Ectodermal cell (in vitro differentiated cells): ENCODE measurements around the gene SLCO3A1.

Experiments used
- H3K27ac ChIP-seq: 2 replicates; pipeline ENCODE4 v1.7.0; 2013; ENCODE audit warnings: mild to moderate bottlenecking, low read depth, low read length; ENCODE audit not compliant: insufficient read depth, poor library complexity, severe bottlenecking
- H3K27me3 ChIP-seq: 2 replicates; pipeline ENCODE4 v1.7.0; 2013; ENCODE audit warnings: mild to moderate bottlenecking, low read length; ENCODE audit not compliant: insufficient read depth, control insufficient read depth, poor library complexity, severe bottlenecking
- H3K36me3 ChIP-seq: one replicate; pipeline ENCODE4 v1.7.0; 2013; ENCODE audit warnings: low read length; ENCODE audit not compliant: control insufficient read depth, insufficient read depth
- H3K4me1 ChIP-seq: one replicate; pipeline ENCODE4 v1.7.0; 2013; ENCODE audit warnings: low read length; ENCODE audit not compliant: control insufficient read depth, insufficient read depth
- H3K4me3 ChIP-seq: 2 replicates; pipeline ENCODE4 v1.7.0; 2013; ENCODE audit warnings: low read depth, low read length, control low read depth; ENCODE audit not compliant: insufficient read depth
- H3K9me3 ChIP-seq: 2 replicates; pipeline ENCODE4 v1.7.0; 2013; ENCODE audit warnings: mild to moderate bottlenecking, low read length, moderate library complexity; ENCODE audit not compliant: control insufficient read depth
- WGBS, 2 experiments: methylation state at CpG; one replicate each; pipeline ENCODE4 v1.1.7; 2013; ENCODE audit warnings: missing lambda C conversion rate in 2 of 2; 5-methylcytosine and 5-hydroxymethylcytosine counted together

Gene SLCO3A1

DNA sequence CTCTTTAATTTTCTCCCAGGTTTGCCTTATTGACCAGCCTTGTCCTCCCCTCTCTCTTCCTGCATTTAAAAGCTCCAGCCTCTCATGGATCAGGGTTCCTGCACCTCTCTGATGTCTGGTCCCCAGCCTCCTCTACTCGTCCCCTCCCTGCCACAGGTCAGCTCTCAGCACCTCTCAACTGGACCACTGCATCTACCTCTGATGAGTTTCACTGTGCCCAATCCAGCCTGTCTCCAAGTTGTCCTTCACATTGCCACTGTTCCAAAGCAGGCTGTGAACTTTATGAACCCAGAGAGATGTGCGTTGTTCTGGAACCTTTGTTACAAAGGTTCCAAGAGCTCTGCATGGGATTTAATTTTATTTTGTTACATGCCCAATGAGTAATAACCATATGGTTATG lies 76.6 kb downstream of the SLCO3A1 start:
- Histone ChIP-seq H3K9me3 (no peaks in the 10 kb centered on the region), H3K27me3 (no peaks in the 10 kb centered on the region), H3K36me3 (no peaks in the 10 kb centered on the region), H3K4me3 (no peak overlapping the region), H3K27ac (no peak overlapping the region), H3K4me1 (peaks cover 4% of the 10 kb centered on the region)
- WGBS, 2 experiments = 88 to 94% methylated on average over 2 of the region's 2 CpGs

GRCh38 chr15:91936182-91936775 lies 82.8 kb downstream of the SLCO3A1 start:
- peaks cover 15% of the 10 kb centered on the region for H3K4me1 ChIP-seq
- H3K4me3 ChIP-seq = no peak overlapping the region
- H3K27ac ChIP-seq = no peak overlapping the region
- H3K9me3 ChIP-seq = no peaks in the 10 kb centered on the region
- H3K36me3 ChIP-seq = no peaks in the 10 kb centered on the region
- WGBS, 2 experiments = 95 to 97% methylated on average over 7 of the region's 7 CpGs
- H3K27me3 ChIP-seq = no peaks in the 10 kb centered on the region

DNA sequence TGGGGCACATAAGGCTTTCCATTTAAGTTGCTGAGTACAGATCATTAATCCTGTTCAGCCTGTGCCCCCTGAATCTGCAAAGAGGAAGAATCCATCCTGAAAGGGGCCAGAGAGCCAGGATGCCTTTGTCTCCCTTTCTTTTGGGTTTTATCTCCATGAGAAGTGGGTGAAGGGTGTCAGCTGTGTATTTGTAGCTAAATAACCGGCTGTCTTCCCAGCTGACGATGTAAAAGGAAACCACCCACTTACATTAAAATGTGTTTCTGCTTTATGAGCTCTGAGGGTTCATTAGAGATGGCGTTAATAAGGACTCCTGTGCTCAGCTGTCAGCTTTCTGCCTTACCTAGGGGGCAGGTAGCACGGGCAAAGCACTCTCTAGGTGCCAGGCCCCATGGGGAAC lies 83.4 kb downstream of the SLCO3A1 start:
- no peaks in the 10 kb centered on the region for H3K36me3 ChIP-seq
- WGBS, 2 experiments = 74 to 78% methylated on average over 3 to 4 of the region's 4 CpGs
- H3K27ac ChIP-seq = no peak overlapping the region
- H3K4me3 ChIP-seq = no peak overlapping the region
- no peaks in the 10 kb centered on the region for H3K27me3 ChIP-seq
- peaks cover 16% of the 10 kb centered on the region for H3K4me1 ChIP-seq
- H3K9me3 ChIP-seq = no peaks in the 10 kb centered on the region

- no peak overlapping the region for H3K4me3 ChIP-seq
- no peaks in the 10 kb centered on the region for H3K9me3 ChIP-seq
- H3K4me1 ChIP-seq = peaks cover 23% of the 10 kb centered on the region
- H3K36me3 ChIP-seq = no peaks in the 10 kb centered on the region
- no peaks in the 10 kb centered on the region for H3K27me3 ChIP-seq
- H3K27ac ChIP-seq = no peak overlapping the region
- 96 to 97% methylated on average over 3 of the region's 3 CpGs for WGBS, 2 experiments
Observed at GRCh38 chr15:91938136-91938535, 84.6 kb downstream of the SLCO3A1 start.

- Histone ChIP-seq H3K27me3 (no peaks in the 10 kb centered on the region), H3K4me3 (no peak overlapping the region), H3K27ac (no peak overlapping the region), H3K4me1 (peaks cover 35% of the 10 kb centered on the region), H3K9me3 (no peaks in the 10 kb centered on the region), H3K36me3 (no peaks in the 10 kb centered on the region)
- WGBS, 2 experiments = 87 to 90% methylated on average over 8 of the region's 8 CpGs
Observed at GRCh38 chr15:91939403-91939831, 85.9 kb downstream of the SLCO3A1 start.

GRCh38 chr15:91940496-91941381 lies 87.2 kb downstream of the SLCO3A1 start:
- Histone ChIP-seq H3K9me3 (no peaks in the 10 kb centered on the region), H3K27ac (no peak overlapping the region), H3K36me3 (no peaks in the 10 kb centered on the region), H3K27me3 (no peaks in the 10 kb centered on the region), H3K4me3 (no peak overlapping the region), H3K4me1 (peaks cover 37% of the 10 kb centered on the region)
- WGBS, 2 experiments = 69% methylated on average over 8 of the region's 8 CpGs

DNA sequence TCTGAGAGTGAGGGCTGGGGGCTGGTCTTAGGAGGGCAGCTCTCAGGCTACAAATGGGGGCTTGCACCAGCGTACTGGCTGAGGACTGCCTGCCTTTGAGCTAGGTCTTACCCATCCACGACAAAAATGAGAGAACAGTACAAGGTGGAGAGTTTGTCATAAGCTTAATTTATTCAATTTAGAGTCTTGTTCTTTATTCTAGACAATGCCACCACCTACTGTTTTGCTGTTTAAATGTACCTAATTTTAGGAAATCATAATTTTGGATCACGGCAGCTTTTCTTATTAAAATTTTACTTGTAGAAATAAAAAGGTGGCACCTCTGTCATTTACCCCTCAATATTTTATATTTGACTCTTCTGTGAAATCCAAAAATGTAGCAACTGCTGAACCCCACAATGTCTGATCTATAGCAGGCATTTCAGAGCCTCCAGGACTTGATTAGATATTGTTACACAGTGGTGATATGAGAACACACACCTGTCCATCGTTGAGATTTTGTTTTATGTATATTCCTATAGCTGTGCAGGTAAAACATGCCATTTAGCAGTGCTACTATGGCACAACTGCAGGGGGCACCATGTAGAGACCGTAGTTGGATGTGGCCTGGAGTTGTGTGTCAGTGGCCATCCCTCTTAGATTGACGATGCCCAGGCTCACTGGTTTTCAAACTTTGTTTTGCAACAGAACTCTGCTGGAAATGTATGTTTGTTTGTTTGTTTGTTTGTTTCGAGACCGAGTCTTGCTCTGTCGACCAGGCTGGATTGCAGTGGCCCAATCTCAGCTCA lies 88.6 kb downstream of the SLCO3A1 start:
- no peaks in the 10 kb centered on the region for H3K9me3 ChIP-seq
- no peak overlapping the region for H3K4me3 ChIP-seq
- peaks cover 37% of the 10 kb centered on the region for H3K4me1 ChIP-seq
- 92 to 95% methylated on average over 8 to 9 of the region's 9 CpGs for WGBS, 2 experiments
- H3K27me3 ChIP-seq = no peaks in the 10 kb centered on the region
- no peaks in the 10 kb centered on the region for H3K36me3 ChIP-seq
- H3K27ac ChIP-seq = no peak overlapping the region

DNA sequence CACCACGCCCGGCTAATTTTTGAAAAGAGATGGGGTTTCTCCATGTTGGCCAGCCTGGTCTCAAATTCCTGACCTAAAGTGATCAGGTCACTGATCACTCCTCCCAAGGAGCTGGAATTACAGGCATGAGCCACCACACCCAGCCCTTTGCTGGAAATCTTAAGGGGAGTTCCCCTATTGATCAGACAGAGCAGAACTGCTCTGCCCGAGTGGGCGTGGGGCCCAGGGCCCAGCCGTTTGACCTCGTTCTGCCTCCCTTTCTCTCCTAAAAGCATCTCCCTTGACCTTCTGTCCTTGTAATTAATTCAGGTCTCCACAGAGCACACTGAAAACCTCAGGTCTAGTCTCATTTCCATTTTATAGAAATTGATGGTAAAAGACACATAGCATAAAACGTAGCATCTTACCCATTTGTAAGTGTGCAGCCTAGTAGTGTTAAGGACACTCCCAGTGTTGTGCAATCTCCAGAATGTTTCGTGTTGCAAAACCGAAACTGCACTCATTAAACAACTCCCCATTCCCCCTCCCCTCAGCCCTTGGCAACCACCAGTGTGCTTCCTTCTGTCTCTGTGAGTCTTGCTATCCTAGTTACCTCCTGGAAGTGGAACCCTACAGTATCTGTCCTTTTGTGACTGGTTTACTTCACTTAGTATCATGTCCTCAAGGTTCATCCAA lies 89.3 kb downstream of the SLCO3A1 start:
- Histone ChIP-seq H3K4me3 (no peak overlapping the region), H3K36me3 (no peaks in the 10 kb centered on the region), H3K9me3 (no peaks in the 10 kb centered on the region), H3K27me3 (no peaks in the 10 kb centered on the region), H3K4me1 (peaks cover 42% of the 10 kb centered on the region), H3K27ac (no peak overlapping the region)
- WGBS, 2 experiments = 81 to 87% methylated on average over 9 of the region's 9 CpGs

DNA sequence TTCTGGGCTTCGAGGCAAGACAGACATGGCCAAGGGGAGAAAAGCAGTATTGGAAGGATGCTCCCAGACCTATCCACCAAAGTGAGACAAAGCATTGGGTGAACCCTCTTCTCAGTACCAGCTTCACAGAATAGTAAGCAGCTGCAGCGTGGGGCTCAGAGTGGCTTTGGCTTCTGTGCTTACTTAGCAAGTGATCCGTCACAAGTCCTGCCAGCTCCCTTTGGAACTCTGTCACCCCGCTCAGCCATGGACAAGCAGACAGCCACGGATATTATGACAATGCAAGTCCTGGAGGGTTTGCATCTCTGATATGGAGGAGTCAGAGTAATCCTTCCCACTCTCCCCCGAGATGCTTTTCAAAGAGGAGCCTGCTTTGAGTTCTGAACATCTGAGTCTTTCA lies 90.8 kb downstream of the SLCO3A1 start:
- H3K27ac ChIP-seq = no peak overlapping the region
- H3K4me1 ChIP-seq = peaks cover 50% of the 10 kb centered on the region
- no peaks in the 10 kb centered on the region for H3K27me3 ChIP-seq
- no peaks in the 10 kb centered on the region for H3K9me3 ChIP-seq
- H3K36me3 ChIP-seq = no peaks in the 10 kb centered on the region
- 63 to 68% methylated on average over 6 of the region's 6 CpGs for WGBS, 2 experiments
- H3K4me3 ChIP-seq = no peak overlapping the region
